GM18499 (cell line): Measurements from ENCODE around the gene TTLL7.

Source experiments
- ATAC-seq: cut with Tn5 transposase; IDR thresholded peaks from one replicate; pipeline ENCODE4 v1.9.1; 2021; ENCODE audit warnings: moderate number of reproducible peaks; ENCODE audit not compliant: insufficient read depth, unreplicated experiment

Gene TTLL7

GRCh38 chr1:83834621-83835264, 164.2 kb downstream of the TTLL7 start:
- no peak for ATAC-seq

GRCh38 chr1:83832194-83832593, 166.7 kb downstream of the TTLL7 start:
- ATAC-seq = no peak

GRCh38 chr1:83829106-83829505, 169.8 kb downstream of the TTLL7 start:
- no peak for ATAC-seq

- no peak for ATAC-seq
These were observed 170.5 kb downstream of the TTLL7 start for GRCh38 chr1:83828456-83828855.

GRCh38 chr1:83827741-83828140, 171.2 kb downstream of the TTLL7 start:
- no peak for ATAC-seq

- no peak for ATAC-seq
These were observed 176.7 kb downstream of the TTLL7 start for GRCh38 chr1:83822208-83822607.

- ATAC-seq = no peak
These were observed 179.5 kb downstream of the TTLL7 start for GRCh38 chr1:83819436-83819835.

GRCh38 chr1:83818916-83819315, 180.0 kb downstream of the TTLL7 start:
- no peak for ATAC-seq

GRCh38 chr1:83816836-83817235, 182.1 kb downstream of the TTLL7 start:
- ATAC-seq = no peak

GRCh38 chr1:83815330-83815729, 183.6 kb downstream of the TTLL7 start:
- no peak for ATAC-seq
